ENCODE data around the gene INSRR.

DNA sequence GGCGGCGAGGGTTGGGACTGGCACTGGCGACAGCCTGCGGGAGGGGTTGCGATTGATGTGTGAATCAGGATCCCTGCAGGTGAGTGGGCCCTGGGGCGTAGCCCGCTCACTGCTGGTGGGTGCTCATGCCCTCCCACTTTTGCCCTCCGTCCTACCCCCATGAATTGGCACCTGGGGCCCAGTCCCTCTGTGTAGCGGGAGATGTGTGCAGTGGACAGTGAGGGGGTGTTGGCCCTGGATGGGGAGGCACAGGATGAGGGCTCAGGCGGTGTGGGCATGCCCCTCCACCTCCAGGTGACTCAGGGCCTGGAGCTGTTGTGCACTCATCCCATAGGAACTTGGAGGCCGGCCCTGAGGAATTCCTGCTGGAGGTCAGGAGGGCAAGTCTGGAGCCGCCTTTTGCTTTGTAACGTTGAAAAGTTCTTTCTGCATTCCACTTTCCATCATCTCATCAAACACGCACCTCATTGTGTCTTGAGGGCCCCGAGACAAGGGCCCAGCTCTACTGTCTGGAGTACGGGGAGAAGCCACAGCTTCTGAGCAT, 37.6 kb upstream of the INSRR start:
- no peak for TF ChIP-seq POLR2A (IDR thresholded peaks at IDR 0.05)
- TF ChIP-seq POLR2AphosphoS5 (IDR thresholded peaks at IDR 0.05) = no peak
